ENCODE results near the gene RGL3. TPM values are rescaled to one million over a fixed set of nuclear protein-coding genes. Genes with fewer than 3 reads are reported as not detected.

The RGL3 gene
- polyA plus RNA-seq, 1 of the 3 experiments (the other 2 are of a cell fraction): 13.3 TPM

DNA sequence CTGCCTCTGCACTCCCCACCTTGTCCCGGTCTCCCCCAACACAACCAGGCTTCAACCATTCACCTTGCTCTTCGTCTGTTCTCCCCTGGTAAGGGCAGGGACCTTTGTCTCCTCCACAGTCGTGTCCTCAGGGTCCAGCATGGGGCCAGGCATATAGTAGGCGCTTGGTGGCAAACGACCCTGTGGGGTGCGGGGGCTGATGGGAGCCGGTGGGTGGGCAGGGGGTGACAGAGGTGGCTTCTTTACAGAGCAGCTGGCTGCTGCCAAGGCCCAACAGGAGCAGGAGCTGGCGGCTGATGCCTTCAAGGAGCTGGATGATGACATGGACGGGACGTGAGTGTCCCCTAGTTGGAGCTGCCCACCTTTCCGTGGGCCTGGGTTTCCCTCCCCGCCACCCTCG lies 26.0 kb upstream of the RGL3 start (continued):
- no peak for TF ChIP-seq GATA2 (CRISPR knock-in tag; IDR thresholded peaks at IDR 0.05)

GRCh38 chr19:11444059-11444458 lies 24.9 kb upstream of the RGL3 start:
- Histone ChIP-seq H3K27me3 (ENCODE audit: insufficient read depth) (no peaks in the 10 kb centered on the region), H3F3A (replicated peaks; ENCODE audit: insufficient read depth) (no peaks in the 10 kb centered on the region), H3K79me2 (ENCODE audit: insufficient read depth) (peaks cover 17% of the 10 kb centered on the region; the same call in 1 of the 2 replicates), H3K4me3 (ENCODE audit: low read depth in 2 of 2, low read length in 1 of 2) (no peak overlapping the region), H2AFZ (ENCODE audit: low read depth) (no peak overlapping the region), H3K36me3 (replicated peaks in 1 of 2; ENCODE audit: control insufficient read depth in 1 of 2, insufficient read depth in 2 of 2, low read length in 1 of 2) (peaks cover 29 to 49% of the 10 kb centered on the region in 2 experiments), H3K9me2 (no peaks in the 10 kb centered on the region), H3K27ac (ENCODE audit: low read depth in 2 of 2, low read length in 1 of 2) (no peak overlapping the region), H3K9me3 (no peaks in the 10 kb centered on the region), H3K9ac (no peak overlapping the region), H4K20me1 (ENCODE audit: insufficient read depth) (no peaks in the 10 kb centered on the region), H3K4me2 (no peak overlapping the region), H3K4me1 (ENCODE audit: control insufficient read depth in 1 of 2, insufficient read depth in 2 of 2, low read depth in 1 of 2, low read length in 1 of 2) (no peaks in the 10 kb centered on the region; a peak in 1 of 4 replicates)
- POLR2A ChIA-PET: interaction anchor here (0.6 to 1.5 kb wide), 3 partner anchors 9 to 60 kb away, joined by 3 to 6 read pairs (median 4); partner anchors contain the start of genes EPOR, ODAD3 and PRKCSH
- CTCF ChIA-PET: interaction anchor here (1.0 to 5.2 kb wide), 7 partner anchors 9 to 200 kb away, joined by 3 to 53 read pairs (median 5); partner anchors contain the start of genes EPOR, ODAD3 and PRKCSH
- 78% methylated on average over 2 of the region's 5 CpGs for WGBS (ENCODE audit: low lambda C conversion rate)
- no peak for DNase-seq
- no peak for TF ChIP-seq EZH2phosphoT487 (IDR thresholded peaks at IDR 0.05; ENCODE audit: borderline replicate concordance, low read depth)
- TF ChIP-seq MAX (IDR thresholded peaks at IDR 0.05; ENCODE audit: low read depth): no peak

DNA sequence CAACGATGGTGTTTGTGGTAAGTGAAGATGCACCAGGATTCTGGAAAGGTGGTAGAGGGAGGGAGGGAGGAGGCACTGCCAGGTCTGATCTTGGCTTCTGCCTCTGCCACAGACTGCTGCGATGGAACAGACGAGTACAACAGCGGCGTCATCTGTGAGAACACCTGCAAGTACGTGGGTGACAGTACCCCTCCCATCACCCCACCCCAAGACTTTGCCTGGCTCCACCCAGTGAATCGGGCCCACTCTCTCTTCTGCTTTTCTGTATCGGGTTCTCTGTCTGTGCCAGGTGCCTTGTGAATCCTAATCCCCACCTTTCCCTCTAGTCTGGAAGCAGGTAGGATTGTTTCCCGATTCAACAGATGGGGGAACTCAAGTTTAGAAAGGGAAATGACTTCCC lies 18.8 kb upstream of the RGL3 start:
- Histone ChIP-seq H3K27ac (ENCODE audit: low read depth in 2 of 2, low read length in 1 of 2) (no peak overlapping the region), H3K4me1 (ENCODE audit: control insufficient read depth in 1 of 2, insufficient read depth in 2 of 2, low read depth in 1 of 2, low read length in 1 of 2) (peaks cover 5 to 12% of the 10 kb centered on the region in 2 experiments; a peak in 1 of 4 replicates), H3K36me3 (replicated peaks in 1 of 2; ENCODE audit: control insufficient read depth in 1 of 2, insufficient read depth in 2 of 2, low read length in 1 of 2) (peaks cover 32 to 45% of the 10 kb centered on the region in 2 experiments), H3K9ac (no peak overlapping the region), H3K4me2 (no peak overlapping the region), H3K9me3 (no peaks in the 10 kb centered on the region), H3K9me2 (no peaks in the 10 kb centered on the region), H3K4me3 (ENCODE audit: low read depth in 2 of 2, low read length in 1 of 2) (no peak overlapping the region), H4K20me1 (ENCODE audit: insufficient read depth) (no peaks in the 10 kb centered on the region), H3K27me3 (ENCODE audit: insufficient read depth) (no peaks in the 10 kb centered on the region), H3F3A (replicated peaks; ENCODE audit: insufficient read depth) (peaks cover 5% of the 10 kb centered on the region), H2AFZ (ENCODE audit: low read depth) (no peak overlapping the region), H3K79me2 (ENCODE audit: insufficient read depth) (peaks cover 53% of the 10 kb centered on the region)
- no peak for TF ChIP-seq TCF12 (IDR thresholded peaks at IDR 0.05)
- TF ChIP-seq TEAD4 (IDR thresholded peaks at IDR 0.05; ENCODE audit: borderline replicate concordance, insufficient read depth): no peak
- TF ChIP-seq TAF1 (IDR thresholded peaks at IDR 0.05; ENCODE audit: borderline replicate concordance, low read depth, low read length): no peak
- TF ChIP-seq SIN3A (IDR thresholded peaks at IDR 0.05; ENCODE audit: borderline replicate concordance, low read depth, low read length): no peak
- TF ChIP-seq GATA2 (CRISPR knock-in tag; IDR thresholded peaks at IDR 0.05): no peak
- TF ChIP-seq, protein P1, sequence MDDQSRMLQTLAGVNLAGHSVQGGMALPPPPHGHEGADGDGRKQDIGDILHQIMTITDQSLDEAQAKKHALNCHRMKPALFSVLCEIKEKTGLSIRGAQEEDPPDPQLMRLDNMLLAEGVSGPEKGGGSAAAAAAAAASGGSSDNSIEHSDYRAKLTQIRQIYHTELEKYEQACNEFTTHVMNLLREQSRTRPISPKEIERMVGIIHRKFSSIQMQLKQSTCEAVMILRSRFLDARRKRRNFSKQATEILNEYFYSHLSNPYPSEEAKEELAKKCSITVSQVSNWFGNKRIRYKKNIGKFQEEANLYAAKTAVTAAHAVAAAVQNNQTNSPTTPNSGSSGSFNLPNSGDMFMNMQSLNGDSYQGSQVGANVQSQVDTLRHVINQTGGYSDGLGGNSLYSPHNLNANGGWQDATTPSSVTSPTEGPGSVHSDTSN (IDR thresholded peaks at IDR 0.05): no peak
- TF ChIP-seq EP300 (IDR thresholded peaks at IDR 0.05; ENCODE audit: borderline replicate concordance in 1 of 2, low read depth in 1 of 2, low read length in 1 of 2): no peak
- TF ChIP-seq, protein P2, sequence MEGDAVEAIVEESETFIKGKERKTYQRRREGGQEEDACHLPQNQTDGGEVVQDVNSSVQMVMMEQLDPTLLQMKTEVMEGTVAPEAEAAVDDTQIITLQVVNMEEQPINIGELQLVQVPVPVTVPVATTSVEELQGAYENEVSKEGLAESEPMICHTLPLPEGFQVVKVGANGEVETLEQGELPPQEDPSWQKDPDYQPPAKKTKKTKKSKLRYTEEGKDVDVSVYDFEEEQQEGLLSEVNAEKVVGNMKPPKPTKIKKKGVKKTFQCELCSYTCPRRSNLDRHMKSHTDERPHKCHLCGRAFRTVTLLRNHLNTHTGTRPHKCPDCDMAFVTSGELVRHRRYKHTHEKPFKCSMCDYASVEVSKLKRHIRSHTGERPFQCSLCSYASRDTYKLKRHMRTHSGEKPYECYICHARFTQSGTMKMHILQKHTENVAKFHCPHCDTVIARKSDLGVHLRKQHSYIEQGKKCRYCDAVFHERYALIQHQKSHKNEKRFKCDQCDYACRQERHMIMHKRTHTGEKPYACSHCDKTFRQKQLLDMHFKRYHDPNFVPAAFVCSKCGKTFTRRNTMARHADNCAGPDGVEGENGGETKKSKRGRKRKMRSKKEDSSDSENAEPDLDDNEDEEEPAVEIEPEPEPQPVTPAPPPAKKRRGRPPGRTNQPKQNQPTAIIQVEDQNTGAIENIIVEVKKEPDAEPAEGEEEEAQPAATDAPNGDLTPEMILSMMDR (IDR thresholded peaks at IDR 0.05): no peak
- POLR2A ChIA-PET: no interaction called here
- 93% methylated on average over 4 of the region's 9 CpGs for WGBS (ENCODE audit: low lambda C conversion rate)
- CTCF ChIA-PET: interaction anchor here (3.5 kb wide), 1 partner anchor 56 kb away, joined by 54 read pairs; the partner anchor contains the start of gene EPOR
- no peak for DNase-seq
